ENCODE results near the gene TBX3.

Gene TBX3

GRCh38 chr12:114696443-114697242 lies 12.7 kb upstream of the TBX3 start:
- no peak for DNase-seq (ENCODE audit: low spot score)

- DNase-seq (ENCODE audit: low spot score) = no peak
Measured at GRCh38 chr12:114695305-114695592, 11.3 kb upstream of the TBX3 start.

GRCh38 chr12:114694436-114695304 lies 10.7 kb upstream of the TBX3 start:
- no peak for DNase-seq (ENCODE audit: low spot score)

- DNase-seq (ENCODE audit: low spot score) = no peak
Measured at GRCh38 chr12:114693532-114693931, 9.6 kb upstream of the TBX3 start.

- DNase-seq (ENCODE audit: low spot score) = no peak
Measured at GRCh38 chr12:114693059-114693531, 9.1 kb upstream of the TBX3 start.

GRCh38 chr12:114692186-114693058 lies 8.4 kb upstream of the TBX3 start:
- no peak for DNase-seq (ENCODE audit: low spot score)

- DNase-seq (ENCODE audit: low spot score) = no peak
Measured at GRCh38 chr12:114691763-114692185, 7.8 kb upstream of the TBX3 start.

- DNase-seq (ENCODE audit: low spot score) = no peak
Measured at GRCh38 chr12:114691196-114691595, 7.2 kb upstream of the TBX3 start.

- DNase-seq (ENCODE audit: low spot score) = no peak
Measured at GRCh38 chr12:114690267-114691135, 6.5 kb upstream of the TBX3 start.

- no peak for DNase-seq (ENCODE audit: low spot score)
Measured at GRCh38 chr12:114689075-114689994, 5.4 kb upstream of the TBX3 start.

GRCh38 chr12:114688256-114688845 lies 4.4 kb upstream of the TBX3 start:
- no peak for DNase-seq (ENCODE audit: low spot score)

GRCh38 chr12:114687802-114688201 lies 3.8 kb upstream of the TBX3 start:
- DNase-seq (ENCODE audit: low spot score) = no peak

GRCh38 chr12:114686773-114687500 lies 3.0 kb upstream of the TBX3 start:
- no peak for DNase-seq (ENCODE audit: low spot score)

GRCh38 chr12:114686426-114686772 lies 2.4 kb upstream of the TBX3 start:
- no peak for DNase-seq (ENCODE audit: low spot score)

- DNase-seq (ENCODE audit: low spot score) = no peak
Measured at GRCh38 chr12:114685869-114686268, 1.9 kb upstream of the TBX3 start.

- no peak for DNase-seq (ENCODE audit: low spot score)
Measured at GRCh38 chr12:114685320-114685781, 1.4 kb upstream of the TBX3 start.

- no peak for DNase-seq (ENCODE audit: low spot score)
Measured at GRCh38 chr12:114684870-114685273, 897 bp upstream of the TBX3 start.

GRCh38 chr12:114683709-114684097 lies 272 bp downstream of the TBX3 start:
- DNase-seq (ENCODE audit: low spot score) = no peak

Measured in globus pallidus (tissue), 1 donor.